SK-N-MC (cell line): ENCODE data around the gene CD2BP2.
A peak's percentile ranks its signal among the peaks of the same experiment; 100 is the strongest.

ENCODE experiments used
- DNase-seq: peaks from one replicate; pipeline ENCODE4 v3.0.0-alpha.2; 2011; ENCODE audit warnings: low read depth, low spot score
- H3K27ac ChIP-seq: fragments of 200-600 bp; sonication (generic); 2 replicates; pipeline ENCODE4 v1.5.1; 2016; ENCODE audit warnings: mixed run types
- H3K36me3 ChIP-seq: fragments of 200-600 bp; sonication (generic); 2 replicates; pipeline ENCODE4 v1.6.1; 2017; ENCODE audit warnings: antibody characterized with exemption, low read length, mixed read lengths; ENCODE audit not compliant: insufficient read depth
- H3K4me3 ChIP-seq: fragments of 200-600 bp; sonication (generic); 2 replicates; pipeline ENCODE4 v1.5.1; 2016
- H3K9ac ChIP-seq: fragments of 200-600 bp; sonication (generic); 2 replicates; pipeline ENCODE4 v1.8.0; 2017; ENCODE audit warnings: mixed run types, mixed read lengths; ENCODE audit not compliant: insufficient read length
- H3K9me3 ChIP-seq: fragments of 200-600 bp; sonication (generic); 2 replicates; pipeline ENCODE4 v1.6.1; 2017; ENCODE audit warnings: low read depth, mild to moderate bottlenecking, antibody characterized with exemption, low read length, moderate library complexity, mixed read lengths
- EZH2 ChIP-seq: fragments of 200-600 bp; sonication (generic); IDR thresholded peaks from one replicate; pipeline ENCODE4 v1.6.1; 2017; ENCODE audit warnings: antibody characterized with exemption
- FOXP2 ChIP-seq: optimal IDR thresholded peaks from 2 replicates; pipeline ENCODE3; 2011; ENCODE audit warnings: mild to moderate bottlenecking, moderate library complexity; ENCODE audit not compliant: insufficient read depth; ENCODE audit errors: extremely low read length, control extremely low read depth
- POLR2AphosphoS5 ChIP-seq: IDR thresholded peaks from 2 replicates; pipeline ENCODE4 v1.6.1; 2012; ENCODE audit warnings: mild to moderate bottlenecking, low read depth, low read length, borderline replicate concordance

Gene CD2BP2

DNA sequence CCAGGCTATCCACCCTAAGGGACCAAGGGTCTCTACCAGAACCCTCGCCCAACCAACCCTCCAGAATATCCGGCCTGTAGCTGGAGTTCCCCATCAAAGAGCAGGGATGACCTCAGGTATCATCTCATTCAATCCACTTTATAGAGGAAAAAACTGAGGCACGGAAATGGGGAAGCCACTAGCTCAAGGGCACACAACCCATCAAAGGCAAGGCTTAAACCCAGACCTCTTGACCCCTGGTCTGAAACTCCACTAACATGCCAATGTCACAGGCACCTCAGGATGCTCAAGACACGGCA is 13.6 kb upstream of the CD2BP2 start:
- Histone ChIP-seq H3K36me3 (peaks cover 16% of the 10 kb centered on the region; the same call in 1 of the 2 replicates), H3K4me3 (peak overlapping the region; percentile 82), H3K9ac (peak overlapping the region; percentile 78), H3K27ac (no peak overlapping the region), H3K9me3 (no peaks in the 10 kb centered on the region)
- DNase-seq = no peak
- TF ChIP-seq EZH2 (no peak), POLR2AphosphoS5 (no peak), FOXP2 (no peak)

DNA sequence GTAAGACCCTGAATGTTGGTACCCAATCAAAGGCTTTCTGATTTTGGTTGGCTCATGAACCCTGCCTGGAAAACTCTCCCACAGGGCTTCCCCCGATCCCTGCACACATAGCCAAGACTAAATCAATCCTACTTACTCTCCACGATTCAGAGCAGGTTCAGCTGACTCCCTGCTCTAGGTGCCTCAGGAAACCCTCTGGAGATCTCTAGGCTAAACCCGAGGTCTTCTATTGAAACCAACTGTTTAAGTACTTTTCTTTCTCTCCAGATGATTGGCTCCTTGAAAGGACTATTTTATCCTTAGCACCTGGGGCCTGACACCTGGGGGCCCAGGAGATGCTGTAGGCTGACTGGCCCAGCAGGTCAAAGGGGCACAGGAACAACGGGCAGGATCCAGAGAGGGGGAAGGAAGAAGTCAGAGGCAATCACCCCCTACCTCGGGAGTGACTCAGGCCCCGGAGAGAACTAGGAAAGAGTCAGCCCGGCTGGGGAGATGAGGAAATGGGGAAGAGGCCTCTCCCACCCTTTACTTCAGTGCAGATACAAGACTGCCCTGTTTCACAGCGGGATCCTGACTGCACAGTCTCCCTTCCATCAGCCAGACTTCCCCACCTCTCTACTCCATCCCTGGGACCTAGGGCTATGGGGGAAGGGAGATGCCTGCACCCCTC is 13.1 kb upstream of the CD2BP2 start:
- DNase-seq = no peak
- no peaks in the 10 kb centered on the region for H3K9me3 ChIP-seq
- H3K27ac ChIP-seq = no peak overlapping the region
- H3K4me3 ChIP-seq = peak overlapping the region; percentile 82
- peak overlapping the region; percentile 78 for H3K9ac ChIP-seq
- peaks cover 16% of the 10 kb centered on the region; the same call in 1 of the 2 replicates for H3K36me3 ChIP-seq
- TF ChIP-seq EZH2 = no peak
- no peak for TF ChIP-seq POLR2AphosphoS5
- TF ChIP-seq FOXP2 = no peak

DNA sequence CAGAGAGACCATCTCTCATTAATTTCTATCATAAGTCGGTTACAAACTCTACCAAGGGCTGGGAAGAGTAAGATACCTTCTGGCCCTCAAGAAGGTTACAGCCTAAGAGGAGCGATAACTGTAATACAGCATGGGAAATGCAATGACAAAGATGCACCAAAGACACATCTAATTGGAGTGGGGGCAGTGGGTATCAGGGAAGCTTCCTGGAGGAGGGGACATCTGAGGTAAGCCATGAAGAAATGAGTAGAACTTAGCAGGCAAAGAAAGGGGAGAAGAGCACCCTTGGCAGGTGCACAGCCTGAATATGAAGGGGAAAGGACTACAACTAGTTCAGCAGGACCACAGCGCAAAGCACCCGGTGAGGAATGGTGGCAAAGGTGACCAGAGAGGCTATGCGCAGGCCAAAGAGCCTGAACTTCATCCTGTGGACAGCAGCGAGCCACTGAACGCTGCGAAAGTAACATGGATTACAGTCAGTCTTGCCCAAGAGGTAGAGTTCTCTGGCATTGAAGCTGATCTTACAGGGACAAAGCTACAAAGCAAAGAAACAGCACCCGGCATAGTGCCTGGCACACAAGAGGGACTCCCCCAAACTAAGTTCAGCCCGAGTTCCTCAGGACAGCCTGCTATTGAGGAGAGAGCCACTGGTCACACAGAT is 12.4 kb upstream of the CD2BP2 start:
- DNase-seq = no peak
- Histone ChIP-seq H3K36me3 (peaks cover 22% of the 10 kb centered on the region; the same call in 1 of the 2 replicates), H3K9ac (peak overlapping the region; percentile 78), H3K27ac (no peak overlapping the region), H3K9me3 (no peaks in the 10 kb centered on the region), H3K4me3 (peak overlapping the region; percentile 82)
- TF ChIP-seq POLR2AphosphoS5 = no peak

DNA sequence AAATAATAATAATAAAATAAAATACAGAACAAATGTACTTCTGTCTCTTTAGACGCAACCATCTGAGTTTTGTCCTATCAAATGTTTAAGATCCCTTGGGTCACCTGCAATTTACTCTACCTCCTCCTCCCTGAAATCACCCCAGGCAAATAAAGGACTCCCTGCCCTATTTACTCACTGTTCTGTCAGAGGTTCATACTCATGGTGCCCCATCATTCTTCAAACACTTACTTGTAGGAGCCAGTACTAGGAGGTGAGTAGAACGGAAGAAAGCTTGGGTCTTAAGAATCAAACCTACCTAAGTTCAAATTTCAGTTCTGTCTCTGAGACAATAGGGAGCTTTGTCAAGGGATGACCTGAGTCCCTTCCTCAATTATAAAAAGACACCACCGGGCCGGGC is 11.4 kb upstream of the CD2BP2 start:
- peaks cover 25% of the 10 kb centered on the region; the same call in 1 of the 2 replicates for H3K36me3 ChIP-seq
- H3K4me3 ChIP-seq = no peak overlapping the region
- H3K9me3 ChIP-seq = no peaks in the 10 kb centered on the region
- TF ChIP-seq FOXP2 (no peak), POLR2AphosphoS5 (no peak), EZH2 (no peak)
- H3K9ac ChIP-seq = no peak overlapping the region
- H3K27ac ChIP-seq = no peak overlapping the region
- no peak for DNase-seq

DNA sequence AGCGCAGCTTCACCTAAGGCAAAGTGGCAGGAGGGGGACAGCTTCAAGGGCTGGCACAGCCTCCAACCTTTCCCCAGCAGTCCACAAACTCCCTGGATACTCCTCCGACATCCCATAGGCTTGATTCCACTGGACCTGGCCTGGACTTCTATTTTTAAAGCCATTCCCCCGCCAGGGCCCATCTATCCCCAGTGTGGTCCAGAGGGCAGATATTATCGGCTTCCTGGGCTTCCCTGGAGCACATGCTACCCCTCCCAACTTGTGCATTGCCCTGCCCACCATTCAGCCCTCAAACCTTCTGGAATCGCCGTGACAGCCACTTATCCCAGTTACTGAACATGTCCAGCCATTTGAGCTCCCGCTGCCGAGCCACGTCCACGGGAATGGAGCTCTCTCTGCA is 10.1 kb upstream of the CD2BP2 start:
- no peak overlapping the region for H3K27ac ChIP-seq
- no peak for DNase-seq
- H3K4me3 ChIP-seq = no peak overlapping the region
- H3K36me3 ChIP-seq = peaks cover 25% of the 10 kb centered on the region; the same call in 1 of the 2 replicates
- H3K9ac ChIP-seq = no peak overlapping the region
- TF ChIP-seq POLR2AphosphoS5 (no peak), EZH2 (no peak), FOXP2 (no peak)
- H3K9me3 ChIP-seq = no peaks in the 10 kb centered on the region

DNA sequence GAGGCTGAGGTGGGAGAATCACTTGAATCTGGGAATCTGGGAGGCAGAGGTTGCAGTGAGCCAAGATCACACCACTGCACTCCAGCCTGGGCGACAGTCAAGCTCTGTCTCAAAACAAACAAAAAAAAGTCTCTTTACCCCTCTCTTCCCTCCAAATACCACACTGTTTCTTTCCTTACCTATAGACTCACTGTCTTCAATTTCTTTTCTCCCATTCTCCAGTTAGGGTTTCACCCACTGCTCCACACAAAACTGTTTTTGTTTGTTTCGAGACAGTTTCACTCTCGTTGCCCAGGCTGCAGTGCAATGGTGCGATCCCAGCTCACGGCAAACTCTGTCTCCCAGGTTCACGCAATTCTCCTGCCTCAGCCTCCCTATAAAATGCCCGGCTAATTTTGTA is 6.1 kb upstream of the CD2BP2 start:
- H3K9ac ChIP-seq = no peak overlapping the region
- H3K4me3 ChIP-seq = no peak overlapping the region
- H3K36me3 ChIP-seq = peaks cover 41% of the 10 kb centered on the region; the same call in 1 of the 2 replicates
- H3K27ac ChIP-seq = no peak overlapping the region
- DNase-seq = no peak
- TF ChIP-seq FOXP2 = no peak
- no peak for TF ChIP-seq EZH2
- no peak for TF ChIP-seq POLR2AphosphoS5
- H3K9me3 ChIP-seq = no peaks in the 10 kb centered on the region

DNA sequence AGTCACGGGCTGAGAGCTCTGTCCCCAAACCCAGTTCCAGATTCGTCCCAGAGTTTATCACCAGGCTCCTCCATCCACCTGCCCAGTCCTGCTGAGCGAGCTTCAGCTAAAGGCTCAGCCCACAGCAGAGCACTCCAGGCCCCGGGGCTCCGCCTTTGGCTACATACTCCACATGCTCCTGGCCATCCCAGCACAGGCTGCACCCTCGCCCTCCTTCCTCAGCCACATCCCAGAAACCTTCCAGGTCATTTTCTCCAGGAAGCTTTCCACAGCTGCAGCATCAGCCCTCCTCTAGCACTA is 4.7 kb upstream of the CD2BP2 start:
- Histone ChIP-seq H3K36me3 (peaks cover 35% of the 10 kb centered on the region; the same call in 1 of the 2 replicates), H3K9me3 (no peaks in the 10 kb centered on the region), H3K27ac (no peak overlapping the region), H3K4me3 (no peak overlapping the region), H3K9ac (no peak overlapping the region)
- TF ChIP-seq FOXP2 (no peak), EZH2 (no peak), POLR2AphosphoS5 (no peak)
- DNase-seq = no peak

DNA sequence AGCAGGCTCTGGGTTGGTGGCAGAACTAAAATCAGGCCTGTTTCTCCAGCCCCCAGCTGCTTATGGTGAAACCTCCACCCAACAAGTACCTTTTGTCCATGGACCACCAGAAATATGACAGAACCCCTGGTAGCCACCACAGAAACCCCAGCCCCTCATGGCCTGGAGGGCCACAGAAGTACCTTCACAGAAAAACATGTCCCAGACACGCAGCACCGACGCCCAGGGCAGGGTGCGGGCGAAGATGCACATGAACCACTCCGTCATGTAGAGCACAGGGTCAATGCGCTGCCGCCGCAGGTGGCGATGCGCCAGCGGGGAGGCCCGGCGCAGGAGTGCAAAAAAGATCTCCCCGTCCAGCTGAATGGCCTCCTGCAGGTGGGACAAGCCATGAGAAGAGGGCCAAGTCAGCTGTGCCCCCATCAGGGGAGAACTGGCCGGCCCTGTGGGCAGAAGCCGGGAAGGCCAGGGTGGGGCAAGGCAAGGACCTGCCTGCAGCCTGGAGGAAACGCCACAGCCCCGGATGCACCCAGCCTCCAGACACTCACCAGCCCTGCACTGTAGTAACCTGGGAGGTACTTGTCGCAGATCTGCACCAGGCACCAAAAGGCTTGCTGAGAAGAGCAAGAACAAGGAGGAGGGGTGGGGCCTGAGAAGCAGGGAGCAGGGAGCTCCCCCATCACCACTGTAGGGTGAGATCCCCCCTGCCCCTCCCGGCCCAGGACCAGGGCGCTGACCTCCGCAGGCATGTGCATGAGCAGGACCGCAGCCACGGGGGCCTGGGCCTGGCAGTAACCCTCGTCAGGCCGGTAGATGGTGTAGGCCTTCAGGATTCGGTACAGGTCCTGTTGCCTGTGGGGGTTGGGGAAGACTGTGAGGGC is 4.1 kb upstream of the CD2BP2 start:
- H3K36me3 ChIP-seq = peaks cover 29% of the 10 kb centered on the region; the same call in 1 of the 2 replicates
- TF ChIP-seq FOXP2 (no peak), POLR2AphosphoS5 (no peak)

DNA sequence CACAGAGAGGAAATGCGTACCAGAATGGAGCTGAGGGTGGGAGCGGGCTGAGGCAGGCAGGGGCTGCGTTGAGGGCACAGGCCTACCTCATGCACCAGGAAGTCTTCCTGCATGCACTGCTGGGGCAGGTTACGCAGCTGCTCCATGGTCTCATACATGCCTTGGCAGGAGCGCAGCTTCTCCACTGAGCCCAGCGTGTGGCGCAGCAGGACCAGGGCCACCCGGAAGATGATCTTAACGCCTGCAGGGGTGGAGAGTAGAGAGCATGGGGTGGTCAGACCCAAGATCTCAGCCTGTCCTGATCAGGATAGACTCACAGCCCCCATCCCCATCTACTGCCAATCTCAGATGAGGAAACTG is 3.4 kb upstream of the CD2BP2 start:
- H3K9me3 ChIP-seq = no peaks in the 10 kb centered on the region
- no peak overlapping the region for H3K4me3 ChIP-seq
- no peak overlapping the region for H3K9ac ChIP-seq
- DNase-seq = no peak
- TF ChIP-seq POLR2AphosphoS5 = no peak
- no peak for TF ChIP-seq EZH2
- no peak for TF ChIP-seq FOXP2
- H3K27ac ChIP-seq = no peak overlapping the region
- peaks cover 32% of the 10 kb centered on the region; the same call in 1 of the 2 replicates for H3K36me3 ChIP-seq

More for the DNA sequence above, 4.1 kb upstream of the CD2BP2 start:
- Histone ChIP-seq H3K27ac (no peak overlapping the region), H3K4me3 (no peak overlapping the region), H3K9me3 (no peaks in the 10 kb centered on the region), H3K9ac (no peak overlapping the region)
- DNase-seq = no peak
